GM21381 (cell line): ENCODE results near the gene UBE2H.
A peak's percentile ranks its signal among the peaks of the same experiment; 100 is the strongest.
"Not testable (repeated sequence)": the region's sequence is repeated elsewhere in the genome, so short reads cannot be mapped to it uniquely, and the experiment has no call there.

Source experiments
- ATAC-seq: cut with Tn5 transposase; IDR thresholded peaks from one replicate; pipeline ENCODE4 v1.9.1; 2021; ENCODE audit warnings: mild to moderate bottlenecking, moderate library complexity; ENCODE audit not compliant: unreplicated experiment

The UBE2H gene

DNA sequence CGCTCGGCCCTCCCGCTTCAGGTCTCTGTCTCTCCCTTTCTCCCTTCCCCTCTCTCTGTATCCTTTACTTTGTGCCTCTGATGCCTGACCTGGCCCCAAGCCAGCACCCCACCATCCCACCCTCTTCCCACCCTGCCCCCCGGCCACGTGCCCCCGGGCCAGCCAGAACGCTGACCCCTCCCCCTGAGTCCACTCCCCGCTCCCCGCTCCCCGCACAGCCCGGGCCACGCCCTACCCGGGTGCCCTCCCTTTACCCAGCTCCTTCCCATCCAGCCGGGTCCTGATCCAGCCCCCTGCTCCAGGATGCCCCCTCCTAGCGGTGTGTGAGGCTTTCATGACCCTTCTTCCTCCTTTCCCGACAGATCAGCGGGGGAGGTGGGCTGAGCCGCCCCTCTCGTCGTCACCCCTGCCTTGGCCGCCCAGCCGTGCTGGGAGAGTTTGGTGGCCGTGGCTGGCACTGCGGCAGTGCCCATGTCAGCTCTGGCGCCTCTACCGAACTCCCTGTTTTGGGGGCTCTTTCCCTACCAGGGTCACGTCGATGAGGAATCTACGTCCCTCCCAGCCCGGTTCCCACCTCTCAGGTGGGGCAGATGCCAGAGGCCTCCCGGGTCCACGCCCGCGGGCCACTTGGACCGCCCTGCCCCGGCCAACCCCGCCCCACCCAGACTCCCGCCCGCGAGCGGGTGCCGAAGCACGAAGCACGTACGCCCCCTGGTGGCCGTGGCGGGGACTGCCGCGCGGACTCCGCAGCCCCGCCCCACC, 127.4 kb downstream of the UBE2H start:
- peak; percentile 59 for ATAC-seq

DNA sequence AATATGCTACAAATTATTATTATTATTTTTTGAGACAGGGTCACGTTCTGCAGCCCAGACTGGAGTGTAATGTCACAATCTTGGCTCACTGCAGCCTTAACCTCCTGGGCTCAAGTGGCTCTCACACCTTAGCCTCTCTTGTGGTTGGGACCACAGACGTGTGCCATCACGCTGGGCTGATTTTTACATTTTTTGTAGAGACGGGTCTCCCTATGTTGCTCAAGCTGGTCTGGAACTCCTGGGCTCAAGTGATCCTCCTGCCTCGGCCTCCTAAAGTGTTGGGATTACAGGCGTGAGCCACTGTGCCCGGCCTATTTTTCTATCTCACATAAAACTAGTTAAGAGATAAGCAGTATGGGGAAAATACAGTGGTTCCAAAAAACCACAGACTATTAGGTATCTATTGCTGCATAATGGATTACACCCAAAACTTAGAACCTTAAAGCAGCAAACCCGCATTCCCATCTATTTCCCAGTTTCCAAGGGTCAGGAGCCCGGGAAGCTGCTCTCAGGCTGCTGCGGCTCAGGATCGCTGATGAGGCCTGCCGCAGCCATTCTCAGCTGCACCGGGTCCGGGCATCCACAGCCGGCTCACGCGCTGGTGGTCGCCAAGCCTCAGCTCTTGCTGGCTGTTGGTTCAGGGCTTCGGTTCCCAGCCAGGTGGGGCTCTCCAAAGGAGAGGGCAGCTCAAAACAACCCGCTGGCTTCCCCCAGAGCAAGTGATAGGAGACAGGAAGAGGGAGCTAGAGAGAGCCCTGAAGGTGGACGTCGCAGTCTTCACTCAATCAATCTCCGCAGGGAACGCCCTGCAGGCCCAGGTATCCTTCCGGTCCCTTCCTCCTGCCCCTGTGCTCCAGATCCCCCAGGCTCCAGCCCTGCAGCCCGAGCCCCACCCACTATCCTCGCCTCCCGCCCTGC, 128.2 kb downstream of the UBE2H start:
- ATAC-seq, result peak; percentile 41

GRCh38 chr7:129823143-129823542, 129.6 kb downstream of the UBE2H start:
- ATAC-seq, result not testable (repeated sequence)

GRCh38 chr7:129821476-129821875, 131.3 kb downstream of the UBE2H start:
- no peak for ATAC-seq

DNA sequence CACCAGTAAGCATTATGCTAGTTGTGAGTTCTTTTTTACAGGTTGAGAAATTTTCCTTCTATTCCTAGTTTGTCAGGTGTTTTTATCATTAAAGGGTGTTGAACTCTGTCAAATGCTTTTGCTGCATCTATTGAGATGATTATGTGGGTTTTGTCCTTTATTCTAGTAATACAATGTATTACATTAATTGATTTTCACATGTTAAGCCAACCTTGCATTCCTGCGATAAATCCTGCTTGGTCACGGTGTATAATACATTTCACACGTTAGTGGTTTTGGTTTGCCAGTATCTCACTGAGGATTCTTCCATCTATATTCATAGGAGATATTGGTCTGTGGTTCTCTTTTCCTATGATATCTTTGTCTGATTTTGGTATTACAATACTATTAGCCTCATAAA, 136.0 kb downstream of the UBE2H start:
- no peak for ATAC-seq

- ATAC-seq, result no peak
Observed at GRCh38 chr7:129807863-129808262, 144.9 kb downstream of the UBE2H start.

GRCh38 chr7:129804890-129805719, 147.7 kb downstream of the UBE2H start:
- ATAC-seq, result no peak

GRCh38 chr7:129804111-129804889, 148.5 kb downstream of the UBE2H start:
- ATAC-seq, result no peak

DNA sequence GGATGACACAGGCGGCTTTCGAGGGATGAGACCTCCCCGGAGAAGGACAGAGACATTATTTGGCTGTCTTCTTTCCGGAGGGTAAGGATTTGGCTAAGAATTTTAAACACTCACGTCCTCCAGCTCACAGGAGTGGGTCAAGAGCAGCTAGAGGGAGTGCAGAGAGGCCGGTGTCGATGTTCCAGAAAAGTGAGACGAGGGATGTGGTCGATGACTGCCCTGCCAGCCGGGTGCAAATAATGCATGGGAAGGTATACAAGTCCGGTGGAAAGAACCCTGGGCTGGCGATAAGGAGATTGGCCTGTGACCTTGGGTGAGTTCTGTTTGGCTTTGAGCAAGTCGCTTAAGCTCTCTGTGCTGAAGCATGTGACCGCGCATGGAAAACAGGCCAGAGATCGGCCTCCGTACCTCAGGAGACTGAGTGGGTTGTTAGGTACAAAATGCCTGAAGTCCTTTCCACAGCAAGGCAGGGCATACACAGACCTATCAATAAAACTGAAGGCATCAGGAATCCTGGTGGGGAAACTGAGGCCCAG, 149.1 kb downstream of the UBE2H start:
- no peak for ATAC-seq

DNA sequence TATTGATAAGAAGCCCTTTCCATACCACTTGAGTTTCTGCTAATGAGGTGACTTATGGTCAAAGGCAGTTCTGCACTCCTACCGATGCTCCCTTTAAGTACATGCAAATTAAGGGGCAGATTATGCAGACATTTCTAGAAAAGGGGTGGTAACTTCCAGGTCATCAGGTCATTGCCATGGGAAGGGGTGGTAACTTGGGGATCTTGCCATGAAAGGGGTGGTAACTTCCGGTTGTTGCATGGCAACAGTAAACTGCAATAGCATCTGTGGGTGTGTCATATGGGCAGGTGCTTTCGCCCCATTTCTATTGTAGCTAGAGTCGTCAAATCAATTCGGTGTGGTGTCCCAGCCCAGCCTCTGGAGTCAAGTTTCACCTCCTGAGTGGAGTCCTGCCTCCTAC, 150.9 kb downstream of the UBE2H start:
- ATAC-seq, result no peak

- ATAC-seq, result no peak
Observed at GRCh38 chr7:129800901-129801300, 151.9 kb downstream of the UBE2H start.

DNA sequence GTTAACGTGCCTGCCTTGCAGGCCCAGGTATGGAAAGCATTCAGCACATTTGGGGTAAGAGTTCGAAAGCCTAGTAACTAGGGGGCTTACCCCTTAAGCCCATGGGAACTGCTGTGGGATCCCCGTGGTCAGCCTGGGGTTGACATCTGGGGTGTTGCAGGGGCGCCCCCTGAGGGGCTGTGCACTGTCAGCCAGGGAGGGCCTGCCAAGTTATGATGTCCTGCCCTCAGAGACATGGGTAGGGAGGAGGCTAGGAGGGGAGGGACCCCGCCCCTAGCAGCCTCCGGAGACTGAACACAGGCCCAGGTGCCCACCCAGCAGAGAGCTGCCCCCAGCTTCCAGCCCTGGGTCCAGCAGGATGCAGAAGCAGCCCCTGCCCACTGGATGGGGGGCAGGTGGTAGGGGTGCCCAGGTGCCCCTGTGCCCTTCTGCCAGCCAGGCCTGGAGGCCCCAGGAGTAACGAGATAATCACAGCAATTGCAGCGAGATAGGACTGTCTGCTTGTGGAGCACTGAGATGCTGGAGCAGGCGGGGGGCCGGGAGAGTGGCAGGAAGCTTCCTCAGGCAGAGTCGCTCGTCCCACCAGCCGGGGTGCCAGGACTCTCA, 153.3 kb downstream of the UBE2H start:
- ATAC-seq, result no peak

- no peak for ATAC-seq
Observed at GRCh38 chr7:129798616-129799349, 154.0 kb downstream of the UBE2H start.

GRCh38 chr7:129797214-129797789, 155.5 kb downstream of the UBE2H start:
- ATAC-seq, result no peak

GRCh38 chr7:129796186-129796775, 156.5 kb downstream of the UBE2H start:
- ATAC-seq, result no peak

DNA sequence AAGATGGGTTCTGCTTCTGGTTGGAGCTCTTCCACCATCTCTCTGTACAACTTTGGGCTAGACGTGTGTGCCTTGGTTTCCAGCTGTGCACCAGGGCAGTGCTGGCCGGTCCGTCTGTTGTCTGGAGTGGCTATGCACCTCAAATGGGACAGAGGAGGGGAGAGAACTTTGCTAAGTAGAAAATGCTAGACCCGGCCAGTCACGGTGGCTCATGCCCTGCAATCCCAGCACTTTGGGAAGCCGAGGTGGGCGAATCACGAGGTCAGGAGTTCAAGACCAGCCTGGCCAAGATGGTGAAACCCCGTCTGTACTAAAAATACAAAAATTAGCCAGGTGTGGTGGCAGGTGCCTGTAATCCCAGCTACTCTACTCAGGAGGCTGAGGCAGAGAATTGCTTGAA, 158.3 kb downstream of the UBE2H start:
- not testable (repeated sequence) for ATAC-seq

DNA sequence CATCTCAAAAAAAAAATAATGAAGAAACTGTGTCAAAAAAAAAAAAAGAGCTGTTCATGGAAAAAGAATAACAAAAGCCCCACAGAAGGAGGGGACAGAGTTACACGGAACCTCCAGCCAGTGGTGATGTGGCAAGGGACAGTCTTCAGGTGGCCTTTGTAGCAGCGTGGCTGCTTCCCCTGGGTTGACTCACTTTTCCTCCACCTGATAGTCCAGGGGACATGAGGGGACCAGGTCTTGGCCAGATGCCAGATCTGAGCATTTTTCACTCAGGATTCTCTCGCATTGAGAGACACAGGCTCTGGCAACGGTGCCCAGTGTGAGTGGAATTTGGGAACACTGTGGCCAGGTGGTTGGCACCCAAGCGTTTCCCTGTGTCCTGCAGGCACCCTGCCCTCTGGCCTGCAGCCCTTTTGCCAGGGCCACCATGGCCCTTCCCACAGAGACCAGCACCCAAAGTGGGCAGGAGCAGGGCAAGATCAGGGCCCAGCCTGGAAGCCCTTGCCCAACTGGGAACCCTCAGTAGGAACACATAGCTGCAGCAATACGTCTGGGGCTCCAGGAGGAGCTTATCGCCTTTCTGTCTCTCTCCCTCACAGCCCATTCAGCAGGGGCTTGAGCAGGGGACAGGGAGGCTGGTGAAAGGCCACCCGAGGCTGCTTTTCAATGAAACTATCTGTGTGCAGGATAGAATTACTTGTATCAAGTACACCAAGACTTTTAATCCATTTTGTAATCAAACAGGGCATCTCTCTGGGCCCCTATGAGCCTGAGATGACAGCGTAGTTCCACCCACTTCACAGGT, 159.1 kb downstream of the UBE2H start:
- ATAC-seq, result no peak
